ENCODE data around the gene FAM89A. TPM values are rescaled to one million over a fixed set of nuclear protein-coding genes. Genes with fewer than 3 reads are reported as not detected.

The FAM89A gene
- total RNA-seq, 1 donor from 2014 or later, result 9.6 TPM

DNA sequence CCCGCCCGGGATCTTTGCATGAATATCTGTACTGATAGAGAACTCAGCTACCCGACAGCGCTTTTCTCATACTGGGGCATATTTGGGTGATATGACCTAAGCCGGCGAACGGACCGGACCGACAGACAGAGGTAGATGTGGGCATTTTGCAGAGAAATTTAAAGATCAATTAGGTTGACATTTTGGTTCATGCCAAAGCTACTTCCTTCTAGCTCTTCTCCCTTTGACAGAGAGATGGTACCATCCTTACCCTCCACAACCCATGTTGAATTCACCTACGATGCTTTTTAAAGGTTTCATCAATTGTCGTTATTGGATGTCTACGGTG is 60.7 kb downstream of the FAM89A start:
- peak overlapping the region; percentile 44 for H3K27ac Mint-ChIP-seq (ENCODE audit: unreplicated experiment)
- no peak for DNase-seq (ENCODE audit: low read depth)
- H3K36me3 Mint-ChIP-seq (ENCODE audit: low read depth, unreplicated experiment), result no peaks in the 10 kb centered on the region
- Histone ChIP-seq H3K36me3 (ENCODE audit: insufficient read depth, low read length) (peaks cover 5% of the 10 kb centered on the region), H3K9ac (ENCODE audit: low read length) (peak overlapping the region; percentile 85), H3K4me1 (ENCODE audit: insufficient read depth, low read length) (peaks cover 5% of the 10 kb centered on the region), H3K27me3 (ENCODE audit: insufficient read depth, low read length) (no peaks in the 10 kb centered on the region), H4K20me1 (ENCODE audit: insufficient read depth, low read length) (peaks cover 3% of the 10 kb centered on the region), H3K27ac (ENCODE audit: low read depth, low read length) (peak overlapping the region; percentile 23), H3K9me3 (ENCODE audit: insufficient read depth, low read depth, low read length) (no peaks in the 10 kb centered on the region), H2AFZ (ENCODE audit: low read depth, low read length) (peak overlapping the region; percentile 98), H3K4me3 (ENCODE audit: insufficient read depth, low read depth, low read length) (peak overlapping the region; percentile 95), H3K4me2 (ENCODE audit: low read length) (peak overlapping the region; percentile 95), H3K79me2 (ENCODE audit: insufficient read depth, low read length) (peaks cover 33% of the 10 kb centered on the region)
- H3K9me3 Mint-ChIP-seq (ENCODE audit: unreplicated experiment), result no peaks in the 10 kb centered on the region
- FAIRE-seq, result no peak
- H3K4me3 Mint-ChIP-seq (ENCODE audit: unreplicated experiment), result no peak overlapping the region
- H3K4me1 Mint-ChIP-seq (ENCODE audit: low read depth, unreplicated experiment), result peaks cover 7% of the 10 kb centered on the region
- H3K27me3 Mint-ChIP-seq (ENCODE audit: low read depth, unreplicated experiment), result no peaks in the 10 kb centered on the region
- TF ChIP-seq, protein P1, sequence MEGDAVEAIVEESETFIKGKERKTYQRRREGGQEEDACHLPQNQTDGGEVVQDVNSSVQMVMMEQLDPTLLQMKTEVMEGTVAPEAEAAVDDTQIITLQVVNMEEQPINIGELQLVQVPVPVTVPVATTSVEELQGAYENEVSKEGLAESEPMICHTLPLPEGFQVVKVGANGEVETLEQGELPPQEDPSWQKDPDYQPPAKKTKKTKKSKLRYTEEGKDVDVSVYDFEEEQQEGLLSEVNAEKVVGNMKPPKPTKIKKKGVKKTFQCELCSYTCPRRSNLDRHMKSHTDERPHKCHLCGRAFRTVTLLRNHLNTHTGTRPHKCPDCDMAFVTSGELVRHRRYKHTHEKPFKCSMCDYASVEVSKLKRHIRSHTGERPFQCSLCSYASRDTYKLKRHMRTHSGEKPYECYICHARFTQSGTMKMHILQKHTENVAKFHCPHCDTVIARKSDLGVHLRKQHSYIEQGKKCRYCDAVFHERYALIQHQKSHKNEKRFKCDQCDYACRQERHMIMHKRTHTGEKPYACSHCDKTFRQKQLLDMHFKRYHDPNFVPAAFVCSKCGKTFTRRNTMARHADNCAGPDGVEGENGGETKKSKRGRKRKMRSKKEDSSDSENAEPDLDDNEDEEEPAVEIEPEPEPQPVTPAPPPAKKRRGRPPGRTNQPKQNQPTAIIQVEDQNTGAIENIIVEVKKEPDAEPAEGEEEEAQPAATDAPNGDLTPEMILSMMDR (IDR thresholded peaks at IDR 0.05; ENCODE audit: insufficient read depth, low read depth, low read length), result no peak
- TF ChIP-seq EZH2 (IDR thresholded peaks at IDR 0.05; ENCODE audit: insufficient read depth, low read length), result no peak

DNA sequence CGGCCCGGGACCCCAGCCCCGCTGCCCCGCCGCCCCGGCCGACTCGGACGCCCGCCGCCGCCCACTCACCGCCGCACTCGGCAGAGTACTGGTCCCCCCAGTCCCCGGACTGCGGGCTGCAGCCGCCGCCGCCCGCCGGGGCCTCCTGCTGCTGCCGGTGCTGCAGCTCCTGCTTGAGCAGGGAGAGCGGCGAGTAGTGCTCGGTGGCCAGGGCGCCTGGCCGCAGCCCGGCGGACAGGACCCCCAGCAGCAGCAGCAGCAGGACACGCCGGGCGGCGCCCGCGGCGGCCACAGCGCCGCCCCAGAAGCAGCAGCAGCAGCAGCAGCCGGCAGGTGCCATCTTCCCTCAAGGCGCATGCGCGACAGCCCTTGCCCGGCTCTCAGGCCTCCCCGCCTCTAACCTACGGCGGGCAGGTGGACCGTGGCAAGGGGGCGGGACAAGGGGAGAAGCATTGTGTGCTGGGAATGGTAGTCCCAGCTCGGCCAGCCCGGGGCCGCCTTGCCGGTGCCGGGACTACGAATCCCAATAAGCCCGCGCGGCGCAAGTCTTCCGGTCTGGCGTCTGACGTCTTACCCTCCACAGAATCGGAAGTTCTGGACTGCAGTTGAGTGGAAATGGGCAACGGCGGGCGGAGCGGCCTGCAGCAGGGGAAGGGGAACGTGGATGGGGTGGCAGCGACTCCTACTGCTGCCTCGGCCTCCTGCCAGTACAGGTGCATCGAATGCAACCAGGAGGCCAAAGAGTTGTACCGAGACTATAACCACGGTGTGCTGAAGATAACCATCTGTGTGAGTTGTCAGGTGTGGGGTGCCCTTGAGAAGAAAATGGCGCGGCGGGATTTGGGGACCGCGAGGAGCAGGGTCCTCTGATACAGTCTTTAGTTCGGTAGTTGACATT is 61.3 kb downstream of the FAM89A start, which contains the start of the genes ARV1 and TTC13:
TSS of gene ARV1 (plus strand) at position 604 of the 898 bp plus-strand sequence. CDS start at position 616, 12 bp downstream.
TSS of gene TTC13 (minus strand) at position 371 of the 898 bp plus-strand sequence. CDS start at position 340, 31 bp downstream.
- Mint-ChIP-seq H3K36me3 (ENCODE audit: low read depth, unreplicated experiment) (no peaks in the 10 kb centered on the region), H3K27me3 (ENCODE audit: low read depth, unreplicated experiment) (no peaks in the 10 kb centered on the region), H3K9me3 (ENCODE audit: unreplicated experiment) (no peaks in the 10 kb centered on the region), H3K27ac (ENCODE audit: unreplicated experiment) (peak within 1 kb of the TSS; percentile 44), H3K4me3 (ENCODE audit: unreplicated experiment) (peak within 1 kb of the TSS; percentile 89), H3K4me1 (ENCODE audit: low read depth, unreplicated experiment) (peaks cover 7% of the 10 kb centered on the region)
- FAIRE-seq, result no peak
- peak within 1 kb of the TSS; percentile 95 for H3K4me2 ChIP-seq (ENCODE audit: low read length)
- peak within 1 kb of the TSS; percentile 85 for H3K9ac ChIP-seq (ENCODE audit: low read length)
- peak within 1 kb of the TSS; percentile 23 for H3K27ac ChIP-seq (ENCODE audit: low read depth, low read length)
- H3K36me3 ChIP-seq (ENCODE audit: insufficient read depth, low read length), result peaks cover 5% of the 10 kb centered on the region
- H3K4me1 ChIP-seq (ENCODE audit: insufficient read depth, low read length), result peaks cover 5% of the 10 kb centered on the region
- peak; percentile 97 for DNase-seq (ENCODE audit: low read depth)
- peaks cover 3% of the 10 kb centered on the region for H4K20me1 ChIP-seq (ENCODE audit: insufficient read depth, low read length)
- H3K9me3 ChIP-seq (ENCODE audit: insufficient read depth, low read depth, low read length), result no peaks in the 10 kb centered on the region
- peak within 1 kb of the TSS; percentile 98 for H2AFZ ChIP-seq (ENCODE audit: low read depth, low read length)
- TF ChIP-seq EZH2 (IDR thresholded peaks at IDR 0.05; ENCODE audit: insufficient read depth, low read length), result no peak
- TF ChIP-seq, protein P1 (IDR thresholded peaks at IDR 0.05; ENCODE audit: insufficient read depth, low read depth, low read length), result no peak
- peaks cover 31% of the 10 kb centered on the region for H3K79me2 ChIP-seq (ENCODE audit: insufficient read depth, low read length)
- peak within 1 kb of the TSS; percentile 95 for H3K4me3 ChIP-seq (ENCODE audit: insufficient read depth, low read depth, low read length)
- H3K27me3 ChIP-seq (ENCODE audit: insufficient read depth, low read length), result no peaks in the 10 kb centered on the region

Measured in astrocyte (in vitro differentiated cells and primary cell).